Rectal smooth muscle tissue (tissue), 1 donor: Measurements from ENCODE around the gene TENM4.

Experiments
- H3K27ac ChIP-seq: one replicate; pipeline ENCODE4 v1.7.0; 2013; ENCODE audit warnings: low read depth, low read length, inconsistent platforms
- H3K27me3 ChIP-seq: one replicate; pipeline ENCODE4 v1.7.0; 2013; ENCODE audit warnings: low read length; ENCODE audit not compliant: control insufficient read depth, insufficient read depth
- H3K36me3 ChIP-seq: one replicate; pipeline ENCODE4 v1.7.0; 2013; ENCODE audit warnings: low read length; ENCODE audit not compliant: control insufficient read depth, insufficient read depth
- H3K4me1 ChIP-seq: one replicate; pipeline ENCODE4 v1.7.0; 2013; ENCODE audit warnings: low read length; ENCODE audit not compliant: control insufficient read depth, insufficient read depth
- H3K4me3 ChIP-seq: one replicate; pipeline ENCODE4 v1.7.0; 2013; ENCODE audit warnings: low read length
- H3K9ac ChIP-seq: one replicate; pipeline ENCODE4 v1.7.0; 2013; ENCODE audit warnings: low read length

Gene TENM4

DNA sequence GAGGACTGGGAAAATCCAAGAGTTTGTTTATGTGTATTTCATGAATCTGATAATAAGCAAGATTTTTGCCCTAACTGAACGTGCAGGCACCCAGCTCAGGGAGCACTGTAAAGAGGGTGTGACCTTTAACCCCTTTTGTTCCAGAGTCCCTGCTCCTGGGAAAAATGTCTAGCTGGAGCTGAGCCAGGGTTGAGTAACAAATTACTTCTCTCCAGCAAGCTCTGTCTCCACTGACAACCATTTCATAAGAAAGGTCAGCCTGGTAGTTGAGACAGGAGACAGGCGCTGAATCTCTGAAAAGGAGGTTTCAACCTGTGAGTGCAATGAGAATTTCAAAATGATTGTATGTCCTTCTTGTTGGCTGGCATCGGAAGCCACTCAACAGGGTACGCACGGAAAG lies 709.8 kb downstream of the TENM4 start:
- H3K27me3 ChIP-seq: no peaks in the 10 kb centered on the region
- H3K4me1 ChIP-seq: no peaks in the 10 kb centered on the region
- H3K4me3 ChIP-seq: no peak overlapping the region
- no peaks in the 10 kb centered on the region for H3K36me3 ChIP-seq
- no peak overlapping the region for H3K27ac ChIP-seq
- H3K9ac ChIP-seq: no peak overlapping the region

GRCh38 chr11:78730267-78730824 lies 710.5 kb downstream of the TENM4 start:
- H3K4me1 ChIP-seq: no peaks in the 10 kb centered on the region
- no peaks in the 10 kb centered on the region for H3K36me3 ChIP-seq
- H3K9ac ChIP-seq: no peak overlapping the region
- H3K27ac ChIP-seq: no peak overlapping the region
- H3K27me3 ChIP-seq: no peaks in the 10 kb centered on the region
- H3K4me3 ChIP-seq: no peak overlapping the region

DNA sequence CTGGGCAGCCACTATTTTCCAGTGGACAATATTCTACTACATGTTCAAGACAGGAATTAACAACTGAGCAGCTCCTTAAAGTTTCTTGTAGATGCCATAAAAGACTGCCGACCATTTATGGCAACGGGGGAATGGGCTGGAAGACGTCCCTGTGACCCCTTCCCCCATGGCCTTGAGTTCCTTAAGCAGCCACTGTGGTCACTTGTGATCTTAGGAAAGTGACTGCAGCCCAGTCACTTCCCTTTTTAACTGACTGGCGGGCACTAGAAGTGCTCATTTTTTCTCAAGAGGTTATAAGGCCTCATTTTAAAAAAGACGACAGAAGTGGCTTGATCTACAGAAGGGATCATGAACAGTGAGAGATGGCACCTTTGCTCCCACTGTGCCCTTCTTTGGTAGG lies 713.0 kb downstream of the TENM4 start:
- no peak overlapping the region for H3K27ac ChIP-seq
- no peaks in the 10 kb centered on the region for H3K27me3 ChIP-seq
- H3K36me3 ChIP-seq: no peaks in the 10 kb centered on the region
- no peaks in the 10 kb centered on the region for H3K4me1 ChIP-seq
- no peak overlapping the region for H3K4me3 ChIP-seq
- H3K9ac ChIP-seq: no peak overlapping the region

DNA sequence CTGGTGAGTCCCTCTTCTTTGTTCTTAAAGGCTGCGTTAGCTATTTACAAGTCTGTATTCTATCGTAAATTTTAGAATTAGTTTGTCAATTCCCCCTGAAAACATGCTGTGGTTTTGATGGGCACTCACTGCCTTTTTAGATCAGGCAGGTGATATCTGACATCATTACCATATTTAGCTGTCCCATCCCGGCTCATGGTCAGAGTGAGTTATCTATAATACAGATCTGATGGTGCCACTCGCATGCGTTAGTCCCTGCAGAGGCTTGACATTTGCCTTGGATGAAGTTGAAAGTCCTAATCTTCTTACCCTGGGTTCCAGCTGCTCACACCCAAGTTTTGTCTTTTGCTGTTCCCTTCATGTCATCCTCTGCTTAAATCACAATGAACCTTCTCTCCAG lies 715.6 kb downstream of the TENM4 start:
- no peak overlapping the region for H3K9ac ChIP-seq
- no peak overlapping the region for H3K27ac ChIP-seq
- no peaks in the 10 kb centered on the region for H3K4me1 ChIP-seq
- H3K4me3 ChIP-seq: no peak overlapping the region
- no peaks in the 10 kb centered on the region for H3K27me3 ChIP-seq
- no peaks in the 10 kb centered on the region for H3K36me3 ChIP-seq

DNA sequence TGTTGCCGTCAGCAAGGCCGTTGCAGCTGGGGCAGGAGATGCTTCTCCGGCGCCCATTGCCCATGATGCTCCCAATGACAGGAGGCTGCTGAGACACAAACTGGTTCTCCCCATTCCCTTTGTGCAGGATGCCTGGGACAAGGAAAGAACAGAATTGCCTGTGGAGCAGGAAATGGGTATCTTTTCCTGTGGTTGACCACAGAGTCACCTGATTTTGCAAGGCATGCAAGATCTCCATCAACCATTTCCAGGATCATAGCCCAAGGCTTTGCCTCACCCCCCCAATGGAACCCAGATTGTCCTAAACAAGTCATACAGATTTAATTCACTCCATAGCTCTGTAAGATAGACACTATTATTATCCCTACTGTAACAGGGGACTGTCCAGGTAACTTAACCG lies 718.0 kb downstream of the TENM4 start:
- no peaks in the 10 kb centered on the region for H3K4me1 ChIP-seq
- H3K27ac ChIP-seq: no peak overlapping the region
- H3K9ac ChIP-seq: no peak overlapping the region
- H3K4me3 ChIP-seq: no peak overlapping the region
- H3K36me3 ChIP-seq: no peaks in the 10 kb centered on the region
- no peaks in the 10 kb centered on the region for H3K27me3 ChIP-seq

DNA sequence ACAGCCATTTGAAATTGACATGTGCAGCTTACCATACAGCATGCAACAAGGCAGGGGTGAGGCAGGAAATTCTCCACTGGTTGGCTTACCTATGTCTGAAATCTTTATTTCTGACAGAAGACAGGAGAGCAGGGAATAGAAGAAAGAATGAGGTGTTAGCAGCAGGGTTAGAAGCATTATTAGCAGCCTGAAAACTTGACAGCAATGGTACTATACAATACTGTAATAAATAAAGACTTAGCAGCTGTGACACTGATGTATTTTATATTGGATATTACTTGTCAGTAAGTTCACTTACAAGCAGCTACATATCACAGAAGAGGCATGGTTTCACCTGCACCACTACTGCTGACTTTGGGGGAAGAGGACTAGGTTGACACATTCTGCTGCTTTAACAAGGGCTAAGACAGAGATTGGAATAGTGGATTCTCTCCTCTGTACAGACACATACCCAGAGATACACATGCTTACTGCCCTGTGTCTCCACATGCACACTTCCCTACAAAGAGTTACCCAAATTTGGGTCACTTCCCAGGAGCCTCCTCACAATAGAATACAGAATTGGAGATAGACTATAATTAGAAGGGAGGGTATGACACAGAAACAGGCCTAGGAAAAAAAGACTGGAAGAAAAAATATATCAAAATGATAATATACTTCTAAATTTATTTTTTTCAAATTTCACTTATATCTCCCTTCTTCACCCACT lies 720.4 kb downstream of the TENM4 start:
- H3K36me3 ChIP-seq: no peaks in the 10 kb centered on the region
- H3K9ac ChIP-seq: no peak overlapping the region
- H3K27ac ChIP-seq: no peak overlapping the region
- H3K4me1 ChIP-seq: no peaks in the 10 kb centered on the region
- no peak overlapping the region for H3K4me3 ChIP-seq
- no peaks in the 10 kb centered on the region for H3K27me3 ChIP-seq

GRCh38 chr11:78717041-78717440 lies 723.8 kb downstream of the TENM4 start:
- H3K4me1 ChIP-seq: no peaks in the 10 kb centered on the region
- no peaks in the 10 kb centered on the region for H3K27me3 ChIP-seq
- no peaks in the 10 kb centered on the region for H3K36me3 ChIP-seq
- no peak overlapping the region for H3K27ac ChIP-seq
- H3K4me3 ChIP-seq: no peak overlapping the region
- no peak overlapping the region for H3K9ac ChIP-seq

DNA sequence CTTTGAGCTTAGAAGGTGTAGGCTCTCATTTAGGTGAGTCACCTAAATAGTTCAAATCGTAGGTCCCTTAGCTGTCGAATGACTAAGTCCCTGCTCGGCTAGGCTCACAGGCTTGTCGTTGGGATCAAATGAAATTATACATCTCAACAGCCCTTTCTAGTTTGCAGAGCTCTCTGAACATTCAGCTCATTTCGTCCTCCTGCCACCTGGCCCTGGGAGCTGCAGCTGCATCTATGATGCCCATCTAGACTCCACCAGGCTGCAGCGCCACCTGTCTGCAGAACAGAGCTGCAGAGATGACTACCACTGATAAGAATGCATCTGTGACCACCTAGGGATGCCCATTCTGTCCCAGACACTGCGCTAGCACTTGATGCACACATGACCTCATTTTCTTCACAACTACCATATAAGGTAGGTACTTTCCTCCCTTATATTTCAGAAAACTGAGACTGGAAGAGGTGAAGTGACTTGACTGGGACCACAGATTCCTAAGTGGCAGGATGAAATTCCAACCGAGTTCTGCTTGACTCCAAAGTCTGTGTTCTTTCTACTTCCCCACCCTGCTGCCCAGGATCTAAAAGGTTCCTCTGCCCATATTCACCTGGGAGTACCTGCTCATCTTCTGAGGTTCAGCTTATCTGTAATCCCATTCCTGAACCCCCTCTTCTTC lies 725.1 kb downstream of the TENM4 start:
- Histone ChIP-seq H3K27ac (no peak overlapping the region), H3K36me3 (no peaks in the 10 kb centered on the region), H3K27me3 (no peaks in the 10 kb centered on the region), H3K4me1 (no peaks in the 10 kb centered on the region), H3K4me3 (no peak overlapping the region), H3K9ac (no peak overlapping the region)

GRCh38 chr11:78714539-78714938 lies 726.3 kb downstream of the TENM4 start:
- H3K4me1 ChIP-seq: no peaks in the 10 kb centered on the region
- H3K36me3 ChIP-seq: no peaks in the 10 kb centered on the region
- H3K27me3 ChIP-seq: no peaks in the 10 kb centered on the region
- no peak overlapping the region for H3K27ac ChIP-seq
- no peak overlapping the region for H3K9ac ChIP-seq
- no peak overlapping the region for H3K4me3 ChIP-seq

GRCh38 chr11:78711735-78712134 lies 729.1 kb downstream of the TENM4 start:
- H3K27ac ChIP-seq: no peak overlapping the region
- no peaks in the 10 kb centered on the region for H3K4me1 ChIP-seq
- no peaks in the 10 kb centered on the region for H3K36me3 ChIP-seq
- no peak overlapping the region for H3K4me3 ChIP-seq
- no peaks in the 10 kb centered on the region for H3K27me3 ChIP-seq
- no peak overlapping the region for H3K9ac ChIP-seq

GRCh38 chr11:78710417-78710816 lies 730.4 kb downstream of the TENM4 start:
- H3K36me3 ChIP-seq: no peaks in the 10 kb centered on the region
- no peak overlapping the region for H3K27ac ChIP-seq
- no peaks in the 10 kb centered on the region for H3K4me1 ChIP-seq
- no peak overlapping the region for H3K9ac ChIP-seq
- H3K27me3 ChIP-seq: no peaks in the 10 kb centered on the region
- H3K4me3 ChIP-seq: no peak overlapping the region

DNA sequence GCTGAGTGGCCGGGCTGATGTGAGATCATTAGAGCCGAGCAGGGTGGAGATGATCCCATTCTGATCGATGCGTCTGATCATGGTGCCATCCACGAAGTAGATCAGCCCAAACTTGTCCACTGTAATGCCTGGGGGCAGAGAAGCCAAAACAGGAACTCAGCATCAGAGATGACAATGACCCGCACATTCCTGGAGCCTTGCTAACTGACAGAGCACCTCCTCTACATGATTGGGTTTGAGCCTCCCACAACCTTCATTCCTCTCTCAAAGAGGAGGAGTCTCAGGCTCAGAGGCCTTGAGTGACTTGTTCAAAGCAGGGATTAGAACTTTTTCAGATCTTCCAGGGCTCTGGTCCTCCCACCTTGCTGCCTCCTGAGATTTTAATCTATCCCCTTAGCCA lies 732.4 kb downstream of the TENM4 start:
- Histone ChIP-seq H3K36me3 (no peaks in the 10 kb centered on the region), H3K9ac (no peak overlapping the region), H3K27ac (no peak overlapping the region), H3K27me3 (no peaks in the 10 kb centered on the region), H3K4me1 (no peaks in the 10 kb centered on the region), H3K4me3 (no peak overlapping the region)

DNA sequence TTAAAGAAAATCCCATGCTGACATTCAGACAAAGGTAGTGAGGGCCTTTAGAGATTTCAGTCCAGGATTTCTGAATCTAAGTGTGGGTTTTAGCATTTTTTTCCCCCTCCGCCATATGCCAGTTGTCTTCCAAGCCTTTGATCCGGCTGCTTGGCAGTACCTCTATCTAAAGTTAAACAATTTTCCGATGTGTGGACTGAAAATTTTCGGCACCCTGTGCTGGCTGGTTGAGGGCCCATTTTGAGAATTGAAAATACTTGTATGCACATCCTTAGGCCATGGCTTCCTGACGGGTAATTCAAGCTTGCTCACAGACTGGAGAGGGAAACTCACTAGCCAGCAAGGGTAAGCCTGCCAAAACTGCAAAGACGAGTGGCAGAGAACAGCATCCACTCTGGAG lies 734.3 kb downstream of the TENM4 start:
- Histone ChIP-seq H3K9ac (no peak overlapping the region), H3K4me1 (no peaks in the 10 kb centered on the region), H3K4me3 (no peak overlapping the region), H3K36me3 (no peaks in the 10 kb centered on the region), H3K27ac (no peak overlapping the region), H3K27me3 (no peaks in the 10 kb centered on the region)
